CD4-positive, alpha-beta T cell treated with Interleukin-2 at 100 ng/mL for 4 hours (primary cell): ENCODE measurements around the gene TRAK2.
"Not testable (repeated sequence)": the region's sequence is repeated elsewhere in the genome, so short reads cannot be mapped to it uniquely, and the experiment has no call there.

Source experiments
- DNase-seq: peaks from one replicate; pipeline ENCODE4 v3.0.0-alpha.2; 2020; ENCODE audit warnings: low spot score

TRAK2 gene

GRCh38 chr2:201414099-201415023, 36.9 kb downstream of the TRAK2 start:
- DNase-seq: peak; percentile 40

- DNase-seq: no peak
Measured at GRCh38 chr2:201413552-201413951, 37.7 kb downstream of the TRAK2 start.

DNA sequence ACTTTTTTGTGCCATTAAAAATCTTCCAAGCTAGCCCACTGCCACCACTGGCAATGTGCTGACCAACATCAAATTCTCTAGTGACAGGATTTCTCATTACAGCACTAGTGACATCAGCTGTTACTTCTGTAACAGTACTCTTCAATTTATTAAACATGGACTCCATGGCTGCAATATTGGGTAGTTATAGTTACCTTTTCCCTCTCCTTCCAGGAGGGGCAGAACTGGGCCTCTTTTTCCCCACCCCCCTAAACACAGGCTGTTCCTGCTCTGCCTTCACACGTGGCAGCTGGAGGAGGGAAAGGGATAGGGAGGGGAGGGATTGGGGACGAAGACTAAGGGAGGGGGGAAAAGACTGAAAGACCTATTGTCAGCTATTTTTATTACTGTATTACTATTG, 38.1 kb downstream of the TRAK2 start:
- no peak for DNase-seq

- DNase-seq: no peak
Measured at GRCh38 chr2:201411421-201411820, 39.8 kb downstream of the TRAK2 start.

DNA sequence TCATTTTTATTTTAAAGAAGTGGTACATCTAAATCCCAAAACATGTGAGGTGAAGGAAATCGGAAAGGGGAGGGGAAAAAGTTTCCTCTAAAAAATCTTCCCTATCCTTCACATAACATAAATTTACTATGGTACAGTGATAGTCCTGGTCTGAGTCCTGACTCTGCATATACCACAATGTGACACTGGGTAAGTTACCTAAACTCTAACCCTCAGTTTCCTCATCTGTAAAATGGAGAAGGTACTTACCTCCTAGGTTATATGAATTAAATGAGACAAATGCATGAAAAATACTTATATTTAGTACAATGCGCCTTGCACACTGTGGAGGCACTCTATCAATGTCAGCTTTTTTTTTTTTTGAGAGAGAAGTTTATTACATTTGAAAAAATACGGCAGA, 42.3 kb downstream of the TRAK2 start:
- DNase-seq: no peak

DNA sequence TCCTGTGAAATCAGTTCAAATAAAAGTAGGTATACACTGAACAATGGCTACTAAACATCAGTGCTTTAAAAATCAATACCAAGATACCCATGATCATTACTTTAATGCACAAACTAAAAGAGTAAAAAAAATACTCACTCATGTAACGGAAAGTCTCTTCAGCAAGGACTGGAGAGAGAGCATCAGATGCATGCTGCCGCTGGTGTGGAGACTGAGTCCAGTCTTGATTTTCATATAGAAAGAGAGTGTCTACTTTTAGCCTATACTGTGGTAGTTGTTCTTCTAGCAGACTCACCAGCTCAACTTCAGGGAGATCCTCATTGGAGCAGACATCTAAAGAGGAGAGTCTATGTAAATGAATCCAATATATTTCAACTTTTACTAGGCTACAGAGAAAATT, 44.0 kb downstream of the TRAK2 start:
- DNase-seq: no peak

GRCh38 chr2:201406077-201406662, 45.1 kb downstream of the TRAK2 start:
- DNase-seq: peak; percentile 53

DNA sequence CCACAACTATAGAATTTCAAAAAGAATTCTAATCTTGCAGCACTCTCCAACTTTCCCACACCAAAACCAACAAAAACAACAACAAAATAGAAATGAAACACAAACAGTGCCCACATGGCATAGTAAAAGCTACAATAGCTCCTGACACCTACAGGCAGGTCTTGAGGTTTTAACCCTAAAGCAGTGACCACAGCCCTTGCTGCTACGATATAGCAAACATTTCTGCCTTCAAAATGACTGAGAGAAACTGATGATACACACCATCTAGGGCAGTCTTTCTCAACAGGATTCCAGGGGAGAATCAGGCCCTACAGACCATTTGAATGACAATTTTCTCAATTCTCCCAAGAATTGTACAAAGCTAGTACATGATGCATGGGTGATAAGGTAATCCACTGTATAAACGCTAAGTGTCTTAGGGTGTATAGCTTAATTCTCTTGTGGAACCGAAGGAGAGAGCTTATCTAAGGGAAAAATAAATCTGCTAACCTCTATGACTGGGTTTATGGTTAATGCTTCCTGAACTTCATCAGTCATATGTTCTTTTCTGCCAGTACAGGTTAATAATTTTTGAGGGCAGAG, 46.5 kb downstream of the TRAK2 start:
- no peak for DNase-seq

DNA sequence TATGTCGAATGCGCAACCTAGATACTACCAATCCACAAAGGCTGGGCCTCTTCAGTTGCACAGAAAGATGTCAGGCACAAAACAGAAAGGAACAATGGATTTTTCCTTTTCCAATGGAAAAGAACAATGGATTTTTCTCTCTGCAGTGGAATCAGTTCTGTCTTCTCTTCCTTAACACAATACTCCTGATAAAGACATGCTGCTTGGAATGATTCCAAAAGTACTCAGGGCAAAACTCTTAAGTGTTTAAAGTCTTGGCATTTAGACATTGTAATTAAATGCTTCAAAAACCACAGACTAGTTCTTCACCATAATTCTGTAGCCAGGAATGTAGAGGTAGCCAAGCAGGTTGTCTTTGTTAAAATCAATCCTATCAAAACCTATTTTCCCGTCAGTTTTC, 47.4 kb downstream of the TRAK2 start:
- DNase-seq: no peak

DNA sequence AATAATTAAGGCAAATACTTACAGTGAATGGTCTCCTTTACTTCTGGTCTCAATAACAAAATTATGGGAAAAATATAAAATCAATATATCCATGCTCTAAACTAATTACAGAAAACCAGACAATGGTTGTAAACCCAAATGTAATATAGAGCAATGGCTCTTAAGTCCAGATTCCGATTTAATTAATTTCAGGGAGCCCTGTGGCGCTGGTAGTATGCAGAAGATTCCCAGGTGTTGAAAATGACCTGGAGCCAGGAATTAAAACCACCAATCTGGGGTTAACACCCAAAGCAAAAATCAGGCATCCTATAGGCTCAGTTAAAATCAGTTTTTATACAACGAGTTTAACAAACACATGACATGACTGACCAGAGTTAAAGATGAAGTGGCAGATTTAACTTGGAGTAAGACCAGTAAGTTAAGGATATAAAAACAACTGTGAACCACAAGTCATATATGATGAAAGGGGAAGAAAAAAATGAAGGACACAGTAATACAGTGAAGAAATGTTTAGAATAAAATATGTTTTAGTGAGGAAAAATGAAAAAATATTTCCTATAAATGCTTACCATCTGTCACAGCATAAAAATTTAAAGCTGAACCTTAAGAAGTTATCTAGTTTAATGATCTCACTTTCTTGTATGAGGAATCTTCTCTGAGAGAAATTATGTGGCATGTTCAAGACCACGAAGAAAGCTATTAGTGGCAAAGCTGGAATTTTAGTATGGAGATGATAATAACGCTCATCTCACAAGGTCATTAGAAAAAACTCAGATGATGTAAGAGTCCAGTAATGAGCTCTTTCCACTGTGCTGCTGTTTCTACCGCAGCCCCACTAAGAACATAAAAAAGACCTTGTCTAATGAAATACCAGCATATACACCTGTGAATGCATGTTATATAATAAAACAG, 48.4 kb downstream of the TRAK2 start:
- DNase-seq: no peak

- DNase-seq: no peak
Measured at GRCh38 chr2:201401815-201402214, 49.4 kb downstream of the TRAK2 start.

DNA sequence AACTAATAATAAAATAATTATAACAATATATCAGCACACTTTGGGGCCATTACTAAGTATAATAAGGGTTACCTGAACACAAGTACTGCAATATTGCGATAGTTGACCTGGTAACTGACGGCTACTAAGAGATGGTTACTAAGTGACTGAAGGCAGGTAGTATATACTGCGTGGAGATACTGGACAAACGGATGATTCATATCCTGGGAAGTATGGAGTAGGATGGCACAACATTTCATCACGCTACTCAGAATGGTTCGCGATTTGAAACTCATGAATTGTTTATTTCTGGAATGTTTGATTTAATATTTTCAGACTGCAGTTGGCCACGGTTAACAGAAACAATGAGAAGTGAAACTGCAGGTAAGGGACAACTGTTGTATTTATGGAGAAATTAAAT, 54.7 kb downstream of the TRAK2 start:
- DNase-seq: no peak

DNA sequence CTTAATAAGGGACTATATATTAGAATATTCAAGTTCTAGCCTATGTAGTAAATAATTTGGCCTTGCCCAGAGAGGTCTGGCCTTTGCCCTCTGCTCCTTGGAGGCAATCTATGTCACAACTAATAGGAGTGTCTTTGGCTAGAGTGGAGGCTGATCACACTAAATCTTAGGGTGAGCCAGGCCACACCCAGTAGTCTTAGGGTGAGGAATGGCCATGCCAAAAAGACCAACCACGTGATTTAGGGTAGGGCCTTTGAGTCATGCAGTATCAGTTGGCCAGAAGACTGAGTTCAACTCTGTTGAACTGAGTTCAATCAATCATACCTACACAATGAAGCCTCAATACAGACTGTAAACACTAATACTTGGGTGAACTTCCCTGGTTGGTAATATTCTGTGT, 68.1 kb downstream of the TRAK2 start:
- no peak for DNase-seq

GRCh38 chr2:201378496-201379397, 72.5 kb downstream of the TRAK2 start:
- DNase-seq: no peak

GRCh38 chr2:201377218-201377617, 74.0 kb downstream of the TRAK2 start:
- no peak for DNase-seq

GRCh38 chr2:201369775-201370174, 81.5 kb downstream of the TRAK2 start:
- no peak for DNase-seq

- DNase-seq: not testable (repeated sequence)
Measured at GRCh38 chr2:201369318-201369717, 81.9 kb downstream of the TRAK2 start.

GRCh38 chr2:201366146-201366545, 85.1 kb downstream of the TRAK2 start:
- DNase-seq: no peak

DNA sequence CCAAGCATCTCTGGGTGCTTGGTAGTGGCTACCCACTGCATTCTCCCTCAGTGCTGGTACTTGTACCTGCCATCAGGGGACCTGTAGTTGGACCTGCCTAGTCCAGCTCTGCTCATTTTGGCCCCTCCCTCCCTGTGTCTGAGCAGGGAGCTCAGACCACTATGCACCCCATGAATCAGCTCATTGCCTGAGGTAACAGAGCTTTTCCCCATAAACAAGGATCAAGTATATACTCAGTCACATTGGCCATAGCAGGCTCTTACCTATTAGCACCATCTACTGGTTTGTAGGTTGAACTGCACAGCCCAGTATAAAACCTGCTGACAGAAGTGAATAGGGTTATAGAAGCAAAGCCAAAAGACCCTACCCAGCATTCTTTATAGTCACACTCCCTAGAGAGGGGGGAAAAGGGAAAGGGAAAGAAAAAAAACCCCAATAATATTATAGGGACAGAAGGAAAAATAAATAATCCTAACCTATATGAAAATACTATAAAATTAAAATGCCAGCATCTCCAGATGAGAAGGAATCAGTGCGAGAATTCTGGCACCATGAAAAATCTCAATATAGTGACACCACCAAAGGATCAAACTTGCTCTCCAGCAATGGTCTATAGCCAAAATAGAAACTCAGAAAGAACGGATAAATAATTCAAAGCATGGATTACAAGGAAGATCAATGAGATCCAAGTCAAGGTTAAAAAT, 87.2 kb downstream of the TRAK2 start:
- DNase-seq: peak; percentile 77

DNA sequence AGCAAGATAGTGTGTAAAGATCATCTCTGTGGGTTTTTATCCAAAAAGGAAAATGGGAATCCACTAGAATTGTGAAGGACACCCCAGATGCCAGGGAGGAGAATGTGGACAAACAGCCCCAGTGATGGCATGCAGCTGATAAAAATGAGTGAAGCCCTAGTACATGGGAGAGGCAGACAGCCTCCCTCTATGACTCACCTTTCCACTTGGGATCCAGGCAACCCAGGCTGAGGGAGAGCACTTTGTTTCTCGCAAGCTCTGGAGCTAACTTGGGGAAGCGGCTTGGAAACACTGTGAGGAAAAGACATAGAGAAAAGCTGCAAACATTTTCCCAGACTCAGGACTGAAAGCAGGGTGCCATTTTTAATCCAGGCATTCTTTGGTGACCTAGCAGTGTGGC, 88.9 kb downstream of the TRAK2 start:
- no peak for DNase-seq
